ENCODE results near the gene LGALS3BP. TPM values are rescaled to one million over a fixed set of nuclear protein-coding genes. Genes with fewer than 3 reads are reported as not detected.

LGALS3BP gene
- total and polyA plus RNA-seq, 2 donors (not counting 1 experiment from before 2014, with no cell fraction given) = 1.8 to 7.5 TPM

DNA sequence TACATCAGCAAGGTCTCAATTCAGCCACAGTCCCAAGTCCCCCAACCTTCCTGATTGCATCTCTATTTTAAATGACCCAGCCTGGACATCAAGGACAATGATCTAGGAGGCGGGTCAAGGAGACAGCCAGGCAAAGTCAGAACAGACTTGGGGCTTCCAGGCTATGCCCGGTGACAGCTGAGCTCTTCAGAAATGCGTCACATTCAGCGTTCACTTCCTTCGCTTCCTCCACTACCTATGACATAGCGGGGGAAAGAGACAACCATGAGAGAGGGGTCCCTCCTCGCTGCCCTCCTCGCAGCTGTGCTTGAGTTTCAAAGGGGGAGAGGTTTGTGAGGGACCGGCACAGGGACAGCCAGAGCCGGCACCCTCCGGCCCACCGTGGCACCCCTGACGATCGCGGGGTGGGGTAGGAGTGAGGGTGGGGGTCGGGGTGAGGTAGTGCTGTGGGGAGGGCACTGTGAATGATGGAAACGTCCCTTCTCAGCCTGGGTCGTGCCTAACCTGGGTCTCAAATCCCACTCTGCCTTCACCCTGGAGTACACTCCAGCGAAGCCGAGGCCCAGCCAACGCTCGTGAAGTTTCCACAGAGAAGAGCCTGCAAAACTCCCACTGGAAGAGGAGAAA is 12.3 kb upstream of the LGALS3BP start:
- Histone ChIP-seq H3K27me3 (replicated peaks in 1 of 4; ENCODE audit: control extremely low read depth in 1 of 4, control insufficient read depth in 3 of 4, insufficient read depth in 4 of 4, low read length in 3 of 4) (no peaks in the 10 kb centered on the region), H2AFZ (ENCODE audit: insufficient read depth, low read depth, low read length, poor library complexity, severe bottlenecking) (no peak overlapping the region), H3K9me3 (ENCODE audit: control extremely low read depth in 1 of 3, control insufficient read depth in 2 of 3, insufficient read depth in 1 of 3, low read length in 2 of 3) (no peaks in the 10 kb centered on the region), H3K4me2 (replicated peaks; ENCODE audit: low read depth, low read length, poor library complexity, severe bottlenecking) (no peak overlapping the region), H4K20me1 (ENCODE audit: control insufficient read depth, insufficient read depth, low read length, poor library complexity, severe bottlenecking) (peaks cover 36% of the 10 kb centered on the region), H3K79me2 (ENCODE audit: control insufficient read depth, insufficient read depth, low read length) (peaks cover 7% of the 10 kb centered on the region), H3K36me3 (replicated peaks in 1 of 2; ENCODE audit: control extremely low read depth in 1 of 2, control insufficient read depth in 1 of 2, extremely low read depth in 1 of 2, insufficient read depth in 2 of 2, low read length in 1 of 2) (peaks cover 0 to 48% of the 10 kb centered on the region in 2 experiments), H3K4me3 (ENCODE audit: control extremely low read depth in 1 of 5, extremely low read depth in 1 of 5, insufficient read depth in 1 of 5, low read depth in 2 of 5, low read length in 4 of 5) (no peak overlapping the region), H3K4me1 (ENCODE audit: control insufficient read depth in 2 of 2, insufficient read depth in 2 of 2, low read length in 2 of 2) (peaks cover 1 to 2% of the 10 kb centered on the region in 2 donors), H3K9ac (ENCODE audit: low read length) (no peak overlapping the region), H3K27ac (ENCODE audit: low read length in 2 of 2) (no peak overlapping the region)
- Mint-ChIP-seq H3K4me3 (no peak overlapping the region), H3K4me1 (peaks cover 4% of the 10 kb centered on the region), H3K27ac (no peak overlapping the region), H3K27me3 (no peaks in the 10 kb centered on the region), H3K9me3 (ENCODE audit: insufficient read depth) (no peaks in the 10 kb centered on the region)
- ATAC-seq (ENCODE audit: low read depth) (no peak), DNase-seq (no peak)
- POLR2A ChIA-PET = no interaction called here
- CTCF ChIA-PET = interaction anchor here (1.1 kb wide), 1 partner anchor 50 kb away, joined by 4 read pairs; no protein-coding TSS in a partner anchor
- TF ChIP-seq, protein P1, sequence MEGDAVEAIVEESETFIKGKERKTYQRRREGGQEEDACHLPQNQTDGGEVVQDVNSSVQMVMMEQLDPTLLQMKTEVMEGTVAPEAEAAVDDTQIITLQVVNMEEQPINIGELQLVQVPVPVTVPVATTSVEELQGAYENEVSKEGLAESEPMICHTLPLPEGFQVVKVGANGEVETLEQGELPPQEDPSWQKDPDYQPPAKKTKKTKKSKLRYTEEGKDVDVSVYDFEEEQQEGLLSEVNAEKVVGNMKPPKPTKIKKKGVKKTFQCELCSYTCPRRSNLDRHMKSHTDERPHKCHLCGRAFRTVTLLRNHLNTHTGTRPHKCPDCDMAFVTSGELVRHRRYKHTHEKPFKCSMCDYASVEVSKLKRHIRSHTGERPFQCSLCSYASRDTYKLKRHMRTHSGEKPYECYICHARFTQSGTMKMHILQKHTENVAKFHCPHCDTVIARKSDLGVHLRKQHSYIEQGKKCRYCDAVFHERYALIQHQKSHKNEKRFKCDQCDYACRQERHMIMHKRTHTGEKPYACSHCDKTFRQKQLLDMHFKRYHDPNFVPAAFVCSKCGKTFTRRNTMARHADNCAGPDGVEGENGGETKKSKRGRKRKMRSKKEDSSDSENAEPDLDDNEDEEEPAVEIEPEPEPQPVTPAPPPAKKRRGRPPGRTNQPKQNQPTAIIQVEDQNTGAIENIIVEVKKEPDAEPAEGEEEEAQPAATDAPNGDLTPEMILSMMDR (IDR thresholded peaks at IDR 0.05) = no peak
- no peak for TF ChIP-seq EZH2 (IDR thresholded peaks at IDR 0.05; ENCODE audit: borderline replicate concordance, insufficient read depth, low read depth, low read length, poor library complexity, severe bottlenecking)
- 93% methylated on average over 5 of the region's 22 CpGs for WGBS (ENCODE audit: insufficient coverage)
- intact Hi-C loops (cut with micrococcal nuclease) = loop anchor here (10.0 kb wide), 1 partner anchor 53 kb away; no protein-coding TSS in a partner anchor

DNA sequence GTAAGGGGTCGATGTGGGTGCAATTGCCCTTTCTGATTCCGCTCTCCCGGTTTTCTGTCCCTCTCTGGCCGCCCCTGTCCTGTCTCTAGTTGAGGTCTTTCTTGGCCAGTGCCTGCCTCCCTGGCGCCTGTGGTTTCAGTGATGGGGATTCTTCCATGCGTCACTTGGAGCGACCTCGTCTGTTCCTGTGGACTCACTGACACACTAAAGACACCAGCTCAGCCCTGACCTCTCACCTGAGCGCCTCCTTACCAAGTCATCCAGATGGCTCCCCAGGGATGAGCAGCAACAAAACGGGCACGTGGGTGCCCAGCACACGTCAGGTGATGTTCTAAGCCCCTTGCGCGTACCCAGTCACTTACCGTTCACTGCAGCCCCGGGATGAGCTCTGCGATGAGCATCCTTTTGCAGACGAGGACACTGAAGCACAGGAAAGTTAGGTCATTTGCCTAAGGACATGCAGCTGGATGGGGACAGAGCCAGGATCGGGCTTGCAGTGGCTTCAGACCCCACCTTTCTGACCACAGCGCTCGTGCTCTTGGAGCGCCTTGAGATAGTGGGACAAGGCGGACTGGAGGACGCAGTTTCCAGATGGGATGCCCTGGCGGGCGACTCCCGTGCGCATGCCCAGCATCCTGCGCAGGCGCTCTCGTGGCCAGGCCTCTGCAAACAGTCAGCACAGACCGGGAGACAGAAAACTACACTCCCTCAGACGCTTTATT is 11.5 kb upstream of the LGALS3BP start:
- peaks cover 0 to 40% of the 10 kb centered on the region in 2 experiments for H3K36me3 ChIP-seq (replicated peaks in 1 of 2; ENCODE audit: control extremely low read depth in 1 of 2, control insufficient read depth in 1 of 2, extremely low read depth in 1 of 2, insufficient read depth in 2 of 2, low read length in 1 of 2)

More for the DNA sequence above, 11.5 kb upstream of the LGALS3BP start:
- ATAC-seq (ENCODE audit: low read depth) (no peak), DNase-seq (no peak)
- Histone ChIP-seq H3K9me3 (ENCODE audit: control extremely low read depth in 1 of 3, control insufficient read depth in 2 of 3, insufficient read depth in 1 of 3, low read length in 2 of 3) (no peaks in the 10 kb centered on the region), H3K4me1 (ENCODE audit: control insufficient read depth in 2 of 2, insufficient read depth in 2 of 2, low read length in 2 of 2) (peaks cover 10% of the 10 kb centered on the region in 2 donors), H3K27me3 (replicated peaks in 1 of 4; ENCODE audit: control extremely low read depth in 1 of 4, control insufficient read depth in 3 of 4, insufficient read depth in 4 of 4, low read length in 3 of 4) (no peaks in the 10 kb centered on the region), H3K4me2 (replicated peaks; ENCODE audit: low read depth, low read length, poor library complexity, severe bottlenecking) (no peak overlapping the region), H3K4me3 (ENCODE audit: control extremely low read depth in 1 of 5, extremely low read depth in 1 of 5, insufficient read depth in 1 of 5, low read depth in 2 of 5, low read length in 4 of 5) (no peak overlapping the region), H3K9ac (ENCODE audit: low read length) (no peak overlapping the region), H4K20me1 (ENCODE audit: control insufficient read depth, insufficient read depth, low read length, poor library complexity, severe bottlenecking) (peaks cover 34% of the 10 kb centered on the region), H3K79me2 (ENCODE audit: control insufficient read depth, insufficient read depth, low read length) (peaks cover 7% of the 10 kb centered on the region), H3K27ac (ENCODE audit: low read length in 2 of 2) (no peak overlapping the region), H2AFZ (ENCODE audit: insufficient read depth, low read depth, low read length, poor library complexity, severe bottlenecking) (no peak overlapping the region)
- Mint-ChIP-seq H3K4me3 (no peak overlapping the region), H3K27me3 (no peaks in the 10 kb centered on the region), H3K9me3 (ENCODE audit: insufficient read depth) (no peaks in the 10 kb centered on the region), H3K27ac (no peak overlapping the region), H3K4me1 (peaks cover 13% of the 10 kb centered on the region)
- intact Hi-C loops (cut with micrococcal nuclease) = loop anchor here (10.0 kb wide), 1 partner anchor 54 kb away; no protein-coding TSS in a partner anchor
- TF ChIP-seq, protein P1 (IDR thresholded peaks at IDR 0.05) = no peak
- no peak for TF ChIP-seq EZH2 (IDR thresholded peaks at IDR 0.05; ENCODE audit: borderline replicate concordance, insufficient read depth, low read depth, low read length, poor library complexity, severe bottlenecking)
- CTCF ChIA-PET = interaction anchor here (1.1 kb wide), 1 partner anchor 51 kb away, joined by 4 read pairs; no protein-coding TSS in a partner anchor
- POLR2A ChIA-PET = no interaction called here
- WGBS (ENCODE audit: insufficient coverage) = 97% methylated on average over 28 of the region's 33 CpGs
